GM21381 (cell line): ENCODE results near the gene ADRA2A.

Source experiments
- ATAC-seq: cut with Tn5 transposase; IDR thresholded peaks from one replicate; pipeline ENCODE4 v1.9.1; 2021; ENCODE audit warnings: mild to moderate bottlenecking, moderate library complexity; ENCODE audit not compliant: unreplicated experiment

The ADRA2A gene

DNA sequence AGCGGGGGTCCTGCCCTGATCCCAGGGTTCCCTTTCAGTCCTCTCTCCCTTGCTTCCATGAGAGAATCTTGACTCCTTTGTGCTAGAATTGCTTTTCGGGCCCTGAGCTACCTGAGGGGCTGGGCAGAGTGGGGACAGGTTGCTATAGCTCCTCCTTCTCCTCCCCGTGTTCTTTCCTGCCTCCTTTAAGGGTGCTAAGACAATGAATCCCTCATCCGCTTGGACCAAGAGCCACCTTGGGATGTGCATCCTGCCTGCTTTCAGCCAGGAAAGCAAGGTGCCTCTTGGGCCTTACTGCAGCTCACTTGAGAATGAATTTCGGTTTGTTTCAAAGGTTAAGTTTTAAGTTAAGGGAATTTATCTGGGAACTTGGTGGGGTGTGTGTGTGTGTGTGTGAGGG is 53.6 kb downstream of the ADRA2A start:
- ATAC-seq, result no peak
